Stimulated activated CD8-positive, alpha-beta memory T cell treated with anti-CD3 and anti-CD28 coated beads, Interleukin-7, amount 100 ng/mL, for 4 hours (primary cell): ENCODE data around the gene NDUFB5.

ENCODE experiments used
- DNase-seq, 2 donors: peaks; one replicate each; pipeline ENCODE4 v3.0.0-alpha.2; 2020; ENCODE audit warnings: low read depth in 2 of 2

Gene NDUFB5

DNA sequence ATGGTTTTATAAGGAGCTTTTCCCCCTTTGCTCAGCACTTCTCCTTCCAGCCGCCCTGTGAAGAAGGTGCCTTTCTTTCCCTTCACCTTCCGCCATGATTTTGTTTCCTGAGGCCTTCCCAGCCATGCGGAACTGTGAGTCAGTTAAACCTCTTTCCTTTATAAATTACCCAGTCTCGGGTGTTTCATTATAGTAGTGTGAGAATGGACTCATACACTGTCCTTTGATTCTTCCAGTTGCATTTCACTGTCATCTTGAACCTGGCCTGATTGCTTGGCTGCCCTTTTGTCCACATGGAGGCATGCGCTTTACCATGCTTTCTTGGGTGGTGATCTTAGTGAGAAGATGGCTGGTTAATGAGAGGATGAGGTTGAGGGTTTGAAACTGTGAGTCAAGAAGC, 71.5 kb downstream of the NDUFB5 start:
- DNase-seq: no peak
